DND-41 (cell line): ENCODE measurements around the gene TPX2.
A peak's percentile ranks its signal among the peaks of the same experiment; 100 is the strongest.

Experiments
- CTCF ChIP-seq: IDR thresholded peaks from 2 replicates; pipeline ENCODE4 v1.5.1; 2012; ENCODE audit warnings: borderline replicate concordance, low read length, moderate library complexity, mild to moderate bottlenecking; ENCODE audit not compliant: poor library complexity, severe bottlenecking; ENCODE audit errors: extremely low read depth
- EZH2 ChIP-seq: IDR thresholded peaks from 3 replicates; pipeline ENCODE4 v1.6.1; 2012; ENCODE audit warnings: borderline replicate concordance, low read depth, mild to moderate bottlenecking, moderate library complexity, low read length, inconsistent platforms; ENCODE audit not compliant: severe bottlenecking

GRCh38 chr20:31723319-31724078 is 15.6 kb upstream of the TPX2 start:
- TF ChIP-seq CTCF (peak; percentile 99), EZH2 (no peak)
